Stimulated activated CD8-positive, alpha-beta memory T cell treated with anti-CD3 and anti-CD28 coated beads, Interleukin-4, amount 100 ng/mL, for 24 hours (primary cell): ENCODE results near the gene CHCHD3.
"Not testable (repeated sequence)": the region's sequence is repeated elsewhere in the genome, so short reads cannot be mapped to it uniquely, and the experiment has no call there.

Source experiments
- DNase-seq: peaks from one replicate; pipeline ENCODE4 v3.0.0-alpha.2; 2020; ENCODE audit warnings: low read depth

Gene CHCHD3

GRCh38 chr7:132953468-132953867 is 128.4 kb downstream of the CHCHD3 start:
- DNase-seq = no peak

- DNase-seq = no peak
Observed at GRCh38 chr7:132950725-132951124, 131.2 kb downstream of the CHCHD3 start.

GRCh38 chr7:132947011-132947410 is 134.9 kb downstream of the CHCHD3 start:
- DNase-seq = no peak

- DNase-seq = no peak
Observed at GRCh38 chr7:132944774-132945173, 137.1 kb downstream of the CHCHD3 start.

GRCh38 chr7:132943645-132944044 is 138.2 kb downstream of the CHCHD3 start:
- DNase-seq = no peak

- no peak for DNase-seq
Observed at GRCh38 chr7:132942701-132943100, 139.2 kb downstream of the CHCHD3 start.

- no peak for DNase-seq
Observed at GRCh38 chr7:132941905-132942304, 140.0 kb downstream of the CHCHD3 start.

GRCh38 chr7:132941428-132941827 is 140.5 kb downstream of the CHCHD3 start:
- DNase-seq = no peak

- no peak for DNase-seq
Observed at GRCh38 chr7:132940084-132940483, 141.8 kb downstream of the CHCHD3 start.

GRCh38 chr7:132939495-132939894 is 142.4 kb downstream of the CHCHD3 start:
- no peak for DNase-seq

GRCh38 chr7:132937286-132937685 is 144.6 kb downstream of the CHCHD3 start:
- DNase-seq = no peak

- DNase-seq = no peak
Observed at GRCh38 chr7:132935608-132936007, 146.3 kb downstream of the CHCHD3 start.

- no peak for DNase-seq
Observed at GRCh38 chr7:132934017-132934416, 147.9 kb downstream of the CHCHD3 start.

GRCh38 chr7:132933072-132933458 is 148.8 kb downstream of the CHCHD3 start:
- no peak for DNase-seq

- no peak for DNase-seq
Observed at GRCh38 chr7:132932296-132933071, 149.4 kb downstream of the CHCHD3 start.

GRCh38 chr7:132930881-132931280 is 151.0 kb downstream of the CHCHD3 start:
- no peak for DNase-seq

- not testable (repeated sequence) for DNase-seq
Observed at GRCh38 chr7:132929944-132930343, 151.9 kb downstream of the CHCHD3 start.

GRCh38 chr7:132919771-132920170 is 162.1 kb downstream of the CHCHD3 start:
- no peak for DNase-seq

GRCh38 chr7:132915647-132916046 is 166.2 kb downstream of the CHCHD3 start:
- no peak for DNase-seq

- no peak for DNase-seq
Observed at GRCh38 chr7:132910657-132911056, 171.2 kb downstream of the CHCHD3 start.

- no peak for DNase-seq
Observed at GRCh38 chr7:132907380-132907940, 174.4 kb downstream of the CHCHD3 start.

GRCh38 chr7:132906193-132906835 is 175.6 kb downstream of the CHCHD3 start:
- no peak for DNase-seq

GRCh38 chr7:132905136-132905535 is 176.8 kb downstream of the CHCHD3 start:
- DNase-seq = not testable (repeated sequence)
